Activated naive CD8-positive, alpha-beta T cell treated with anti-CD3 and anti-CD28 coated beads for 36 hours (primary cell): ENCODE data around the gene KRI1. TPM values are rescaled to one million over a fixed set of nuclear protein-coding genes. Genes with fewer than 3 reads are reported as not detected.

Source experiments
- DNase-seq: peaks from one replicate; pipeline ENCODE4 v3.0.0; 2021
- H3K27ac Mint-ChIP-seq: one replicate; pipeline ENCODE4 v1.8.0; 2022; ENCODE audit warnings: mild to moderate bottlenecking, moderate library complexity, mixed read lengths
- H3K27me3 Mint-ChIP-seq: one replicate; pipeline ENCODE4 v1.8.0; 2022; ENCODE audit warnings: mild to moderate bottlenecking, mixed read lengths
- H3K36me3 Mint-ChIP-seq: one replicate; pipeline ENCODE4 v1.8.0; 2021; ENCODE audit warnings: mild to moderate bottlenecking, mixed read lengths
- H3K4me1 Mint-ChIP-seq: one replicate; pipeline ENCODE4 v1.8.0; 2021; ENCODE audit warnings: mixed read lengths
- H3K4me3 Mint-ChIP-seq: one replicate; pipeline ENCODE4 v1.8.0; 2022; ENCODE audit warnings: mild to moderate bottlenecking, moderate library complexity, mixed read lengths
- H3K9me3 Mint-ChIP-seq: one replicate; pipeline ENCODE4 v1.8.0; 2022; ENCODE audit warnings: mixed read lengths
- total RNA-seq, 2 experiments: library from RNA; stranded (reverse); gene quantifications; one replicate each; pipeline ENCODE4 v1.2.3, GENCODE V29; 2021

Gene KRI1
- total RNA-seq: 10 to 100 TPM; 66.3 to 69.2 TPM

- peaks cover 23% of the 10 kb centered on the region for H3K4me1 Mint-ChIP-seq
- H3K36me3 Mint-ChIP-seq: peaks cover 46% of the 10 kb centered on the region
- peak within 1 kb of the TSS; percentile 96 for H3K27ac Mint-ChIP-seq
- no peaks in the 10 kb centered on the region for H3K9me3 Mint-ChIP-seq
- no peaks in the 10 kb centered on the region for H3K27me3 Mint-ChIP-seq
- H3K4me3 Mint-ChIP-seq: peak within 1 kb of the TSS; percentile 91
- peak; percentile 99 for DNase-seq
Measured at GRCh38 chr19:10565567-10566407, at the start of gene KRI1. Gene KRI1 (minus strand): TSS chr19:10566010. CDS start chr19:10565999, 11 bp downstream.

DNA sequence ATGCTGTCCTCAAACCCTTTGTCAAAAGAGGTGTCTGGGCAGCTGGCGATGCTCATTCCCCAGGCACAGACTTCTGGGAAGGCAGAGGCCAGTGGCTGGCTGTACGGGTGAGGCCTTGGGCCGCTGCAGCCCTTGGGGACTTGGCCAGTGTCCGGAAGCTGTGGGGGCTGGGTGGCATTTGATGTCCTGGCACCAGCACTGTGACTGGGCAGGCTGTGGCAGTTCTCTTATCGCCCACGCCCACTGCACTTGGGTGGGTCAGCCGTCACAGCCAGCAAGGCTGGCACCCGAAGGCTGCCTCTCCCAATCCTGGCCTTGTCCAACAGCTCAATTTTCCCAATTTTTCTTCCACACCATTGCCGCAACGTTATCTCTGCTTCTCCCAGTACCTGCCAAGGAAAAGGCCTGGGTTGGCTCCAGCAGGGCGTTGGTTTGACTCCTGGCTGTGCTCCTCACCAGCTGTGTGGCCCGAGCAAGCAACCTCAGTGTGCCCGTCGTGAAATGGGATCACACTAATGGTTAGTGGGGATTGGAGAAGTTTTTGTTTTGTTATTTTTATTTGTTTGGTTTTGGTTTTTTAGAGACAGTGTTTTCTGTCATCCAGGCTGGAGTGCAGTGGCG lies 46.8 kb upstream of the KRI1 start:
- Mint-ChIP-seq H3K27me3 (no peaks in the 10 kb centered on the region), H3K36me3 (peaks cover 21% of the 10 kb centered on the region), H3K9me3 (no peaks in the 10 kb centered on the region), H3K4me1 (peaks cover 24% of the 10 kb centered on the region), H3K27ac (no peak overlapping the region), H3K4me3 (no peak overlapping the region)
- no peak for DNase-seq

DNA sequence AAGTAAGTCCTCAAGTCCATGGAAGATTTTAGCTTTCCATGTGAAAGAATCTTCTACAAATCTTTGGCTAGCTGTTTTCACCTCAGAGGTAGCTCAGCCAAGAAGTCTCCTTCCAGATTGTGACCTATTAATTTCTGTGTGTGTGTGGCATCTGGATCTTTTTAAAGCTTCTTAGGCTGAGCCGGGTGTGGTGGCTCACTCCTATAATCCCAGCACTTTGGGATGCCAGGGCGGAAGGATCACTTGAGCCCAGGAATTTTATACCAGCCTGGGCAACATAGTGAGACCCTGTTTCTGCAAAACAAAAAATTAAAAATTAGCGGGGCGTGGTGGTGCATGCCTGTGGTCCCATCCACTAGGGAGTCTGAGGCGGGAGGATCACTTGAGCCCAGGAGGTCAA lies 46.1 kb upstream of the KRI1 start:
- peaks cover 26% of the 10 kb centered on the region for H3K4me1 Mint-ChIP-seq
- no peaks in the 10 kb centered on the region for H3K9me3 Mint-ChIP-seq
- H3K4me3 Mint-ChIP-seq: no peak overlapping the region
- peaks cover 24% of the 10 kb centered on the region for H3K36me3 Mint-ChIP-seq
- no peak for DNase-seq
- H3K27ac Mint-ChIP-seq: no peak overlapping the region
- H3K27me3 Mint-ChIP-seq: no peaks in the 10 kb centered on the region

DNA sequence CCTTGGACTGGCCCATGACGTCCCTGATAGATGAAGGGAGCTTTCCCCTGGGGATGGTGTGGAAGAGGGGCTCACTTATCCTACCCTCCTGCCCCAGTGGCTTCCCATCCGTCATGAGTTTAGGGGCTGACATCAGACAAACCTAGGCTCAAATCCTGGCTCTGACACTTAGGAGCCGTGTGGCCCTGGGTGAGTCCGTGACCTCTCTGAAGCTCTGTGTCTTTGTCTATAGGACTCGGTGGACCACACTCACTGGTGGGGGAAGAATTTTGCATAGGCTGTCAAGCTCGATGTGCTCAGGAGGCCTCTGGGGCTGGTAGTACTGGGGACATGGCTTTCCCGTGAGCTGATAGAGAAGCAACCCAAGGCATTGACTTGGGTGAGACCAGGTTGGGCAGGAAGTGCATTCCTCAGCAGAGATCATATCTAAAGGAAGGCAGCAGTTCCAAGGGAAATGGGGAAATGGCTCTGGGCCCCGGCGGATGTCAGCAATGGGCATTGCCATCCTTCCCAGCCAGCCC lies 38.7 kb upstream of the KRI1 start:
- H3K27ac Mint-ChIP-seq: peak overlapping the region; percentile 98
- H3K27me3 Mint-ChIP-seq: no peaks in the 10 kb centered on the region
- peaks cover 9% of the 10 kb centered on the region for H3K36me3 Mint-ChIP-seq
- peaks cover 23% of the 10 kb centered on the region for H3K4me1 Mint-ChIP-seq
- peak overlapping the region; percentile 96 for H3K4me3 Mint-ChIP-seq
- peak; percentile 16 for DNase-seq
- no peaks in the 10 kb centered on the region for H3K9me3 Mint-ChIP-seq

DNA sequence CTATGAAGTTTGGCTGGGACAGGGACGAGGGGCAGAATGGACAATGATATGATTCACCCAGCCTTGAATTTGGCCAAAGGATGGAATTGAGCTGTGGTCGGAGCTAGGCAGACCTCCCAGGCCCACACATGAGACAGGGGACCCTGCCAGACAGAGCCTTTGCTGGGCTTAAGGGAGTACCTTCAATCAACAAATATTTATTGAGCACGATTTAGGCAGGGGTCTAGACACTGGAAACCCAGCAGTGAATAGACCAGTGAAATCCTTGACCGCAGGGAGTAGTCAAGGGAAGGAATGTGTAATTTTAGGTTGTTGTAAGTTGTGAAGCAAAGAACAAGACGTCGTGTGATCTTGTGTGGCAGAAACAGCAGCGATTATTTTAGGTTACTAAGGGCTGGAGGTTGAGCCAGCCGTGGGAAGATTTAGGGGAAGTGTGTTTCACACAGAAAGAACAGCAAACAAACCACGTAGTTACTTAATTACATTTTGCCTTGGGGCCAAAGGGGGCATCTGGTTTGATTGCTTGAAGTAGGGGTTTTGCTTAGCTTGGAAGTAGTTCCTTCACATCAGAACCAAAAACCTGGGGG lies 38.2 kb upstream of the KRI1 start:
- Mint-ChIP-seq H3K27me3 (no peaks in the 10 kb centered on the region), H3K4me1 (peaks cover 23% of the 10 kb centered on the region), H3K27ac (peak overlapping the region; percentile 98), H3K9me3 (no peaks in the 10 kb centered on the region), H3K36me3 (peaks cover 9% of the 10 kb centered on the region), H3K4me3 (peak overlapping the region; percentile 96)
- DNase-seq: peak; percentile 27

- H3K36me3 Mint-ChIP-seq: peaks cover 9% of the 10 kb centered on the region
- DNase-seq: peak; percentile 84
- peak overlapping the region; percentile 96 for H3K4me3 Mint-ChIP-seq
- peak overlapping the region; percentile 98 for H3K27ac Mint-ChIP-seq
- H3K27me3 Mint-ChIP-seq: no peaks in the 10 kb centered on the region
- peaks cover 23% of the 10 kb centered on the region for H3K4me1 Mint-ChIP-seq
- H3K9me3 Mint-ChIP-seq: no peaks in the 10 kb centered on the region
Measured at GRCh38 chr19:10603084-10603872, 37.5 kb upstream of the KRI1 start.

DNA sequence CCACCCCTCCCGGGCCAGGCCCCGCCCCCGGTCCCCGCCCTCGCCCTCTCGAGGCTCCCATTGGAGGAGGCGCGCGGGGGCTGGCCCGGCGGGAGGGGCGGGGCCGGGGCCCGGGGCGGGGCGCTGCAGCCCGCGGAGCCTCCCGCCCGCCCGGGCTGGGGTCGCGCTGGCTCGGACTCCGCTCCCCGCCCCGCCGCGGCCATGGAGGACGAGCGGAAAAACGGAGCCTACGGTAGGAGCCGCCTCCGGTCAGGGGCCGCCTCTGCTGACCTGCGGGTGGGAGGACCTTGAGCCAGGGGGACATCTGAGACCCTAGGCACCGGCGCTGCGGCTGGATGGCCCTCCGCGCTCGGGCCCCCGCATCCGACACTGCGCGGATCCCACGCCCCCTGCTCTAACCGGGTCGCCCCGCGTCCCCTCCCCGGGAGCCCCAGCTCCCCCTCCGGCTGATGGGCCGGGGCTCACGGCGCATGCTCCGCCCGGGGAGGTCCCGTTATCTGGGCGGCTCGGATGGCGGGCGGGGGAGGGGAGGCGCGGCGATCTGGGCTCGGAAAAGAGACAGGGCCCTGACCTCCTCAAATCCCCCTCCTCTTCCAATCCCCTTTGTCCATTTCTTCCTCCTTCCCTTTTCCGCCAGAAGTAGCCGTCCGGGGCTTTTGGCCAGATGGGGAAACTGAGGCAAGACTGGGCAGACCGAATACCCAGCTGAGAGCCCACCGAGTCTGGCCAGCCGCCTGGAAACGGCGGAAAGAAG lies 36.7 kb upstream of the KRI1 start:
- peak; percentile 89 for DNase-seq
- Mint-ChIP-seq H3K4me1 (peaks cover 21% of the 10 kb centered on the region), H3K27ac (peak overlapping the region; percentile 98), H3K9me3 (no peaks in the 10 kb centered on the region), H3K4me3 (peak overlapping the region; percentile 96), H3K27me3 (no peaks in the 10 kb centered on the region), H3K36me3 (peaks cover 9% of the 10 kb centered on the region)

- no peak for DNase-seq
- no peaks in the 10 kb centered on the region for H3K27me3 Mint-ChIP-seq
- H3K4me3 Mint-ChIP-seq: peak overlapping the region; percentile 79
- H3K27ac Mint-ChIP-seq: peak overlapping the region; percentile 80
- H3K9me3 Mint-ChIP-seq: no peaks in the 10 kb centered on the region
- H3K4me1 Mint-ChIP-seq: peaks cover 20% of the 10 kb centered on the region
- H3K36me3 Mint-ChIP-seq: peaks cover 6% of the 10 kb centered on the region
Measured at GRCh38 chr19:10601999-10602329, 36.2 kb upstream of the KRI1 start.

GRCh38 chr19:10600149-10600548 lies 34.3 kb upstream of the KRI1 start:
- Mint-ChIP-seq H3K27me3 (no peaks in the 10 kb centered on the region), H3K4me1 (peaks cover 32% of the 10 kb centered on the region), H3K4me3 (no peak overlapping the region), H3K27ac (no peak overlapping the region), H3K36me3 (peaks cover 6% of the 10 kb centered on the region), H3K9me3 (no peaks in the 10 kb centered on the region)
- DNase-seq: no peak

- H3K9me3 Mint-ChIP-seq: no peaks in the 10 kb centered on the region
- no peaks in the 10 kb centered on the region for H3K36me3 Mint-ChIP-seq
- H3K4me3 Mint-ChIP-seq: no peak overlapping the region
- no peak for DNase-seq
- no peaks in the 10 kb centered on the region for H3K27me3 Mint-ChIP-seq
- peak overlapping the region; percentile 47 for H3K27ac Mint-ChIP-seq
- peaks cover 24% of the 10 kb centered on the region for H3K4me1 Mint-ChIP-seq
Measured at GRCh38 chr19:10593820-10594637, 28.2 kb upstream of the KRI1 start.

GRCh38 chr19:10593148-10593547 lies 27.3 kb upstream of the KRI1 start:
- DNase-seq: no peak
- H3K27me3 Mint-ChIP-seq: no peaks in the 10 kb centered on the region
- H3K9me3 Mint-ChIP-seq: no peaks in the 10 kb centered on the region
- H3K36me3 Mint-ChIP-seq: no peaks in the 10 kb centered on the region
- H3K27ac Mint-ChIP-seq: no peak overlapping the region
- peaks cover 24% of the 10 kb centered on the region for H3K4me1 Mint-ChIP-seq
- no peak overlapping the region for H3K4me3 Mint-ChIP-seq

DNA sequence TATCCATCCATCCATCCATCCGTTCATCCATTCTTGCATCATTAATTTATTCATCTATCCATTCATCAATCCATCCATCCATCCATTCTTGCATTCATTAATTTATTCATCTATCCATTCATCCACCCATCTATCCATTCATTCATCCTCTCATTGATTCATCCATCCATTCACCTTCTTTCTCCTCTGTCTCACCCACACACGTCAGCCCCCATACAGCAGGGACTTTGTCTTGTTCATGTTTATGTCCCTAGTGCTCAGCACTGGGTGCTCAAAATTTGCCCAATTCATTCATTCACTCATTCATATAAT lies 22.0 kb upstream of the KRI1 start:
- Mint-ChIP-seq H3K36me3 (no peaks in the 10 kb centered on the region), H3K27me3 (peaks cover 12% of the 10 kb centered on the region), H3K9me3 (peaks cover 2% of the 10 kb centered on the region), H3K4me3 (no peak overlapping the region), H3K4me1 (no peaks in the 10 kb centered on the region), H3K27ac (no peak overlapping the region)
- DNase-seq: no peak

- H3K27ac Mint-ChIP-seq: no peak within 1 kb of the TSS
- no peaks in the 10 kb centered on the region for H3K4me1 Mint-ChIP-seq
- H3K36me3 Mint-ChIP-seq: no peaks in the 10 kb centered on the region
- H3K9me3 Mint-ChIP-seq: peaks cover 2% of the 10 kb centered on the region
- H3K27me3 Mint-ChIP-seq: peaks cover 12% of the 10 kb centered on the region
- H3K4me3 Mint-ChIP-seq: no peak within 1 kb of the TSS
- no peak for DNase-seq
Measured at GRCh38 chr19:10587022-10587838, 21.4 kb upstream of the KRI1 start, which contains the start of gene AP1M2. Gene AP1M2 (minus strand): TSS chr19:10587312. CDS start chr19:10587231, 81 bp downstream.
